Panc1 (cell line): Measurements from ENCODE around the gene AGBL4. TPM values are rescaled to one million over a fixed set of nuclear protein-coding genes. Genes with fewer than 3 reads are reported as not detected.

Experiments used
- ATAC-seq: fragments of 200-7000 bp; cut with Tn5 transposase; 2 replicates; pipeline ENCODE4 v1.9.1; 2020; ENCODE audit warnings: mild to moderate bottlenecking, moderate library complexity
- BruUV-seq: library from RNA; stranded (reverse); fragments of 400-500 nt; replicated peaks from 2 replicates; lab custom pipeline; 2021; lab: Mats Ljungman, UMichigan
- CTCF ChIA-PET: fragments of 300-600 bp; sonication (Branson Sonifier 250); formaldehyde crosslinking; loops from one replicate; lab custom pipeline; 2022; ENCODE audit warnings: antibody characterized with exemption; lab: Charles Lee
- POLR2A ChIA-PET: fragments of 300-600 bp; sonication (Branson Sonifier 250); formaldehyde crosslinking; loops from one replicate; lab custom pipeline; 2022; ENCODE audit warnings: antibody characterized with exemption; lab: Charles Lee
- DNase-seq: peaks from one replicate; pipeline ENCODE4 v3.0.0-alpha.2; 2010; ENCODE audit warnings: low read depth, low spot score
- H3K27ac ChIP-seq: 2 replicates; pipeline ENCODE4 v1.5.1; 2011; ENCODE audit warnings: mild to moderate bottlenecking, low read length, inconsistent platforms
- H3K27me3 ChIP-seq: fragments of 200-500 bp; sonication (Bioruptor generic); 2 replicates; pipeline ENCODE4 v1.6.0; 2014; ENCODE audit warnings: low read length, inconsistent platforms; ENCODE audit not compliant: control insufficient read depth, insufficient read depth
- H3K36me3 ChIP-seq: fragments of 200-500 bp; sonication (Bioruptor generic); 2 replicates; pipeline ENCODE4 v1.5.1; 2014; ENCODE audit warnings: inconsistent platforms, mild to moderate bottlenecking, low read length, moderate library complexity; ENCODE audit not compliant: control insufficient read depth, insufficient read depth
- H3K4me1 ChIP-seq: 2 replicates; pipeline ENCODE4 v1.5.1; 2011; ENCODE audit warnings: inconsistent platforms, mild to moderate bottlenecking, low read length, moderate library complexity; ENCODE audit not compliant: control insufficient read depth, insufficient read depth
- H3K4me3 ChIP-seq, 2 experiments: 2 replicates each; pipeline ENCODE4 v1.5.1; 2011 to 2012; ENCODE audit warnings: low read depth in 2 of 2, low read length in 2 of 2, mild to moderate bottlenecking in 2 of 2, inconsistent platforms in 1 of 2, moderate library complexity in 1 of 2
- H3K9me3 ChIP-seq: fragments of 200-500 bp; sonication (Bioruptor generic); 2 replicates; pipeline ENCODE4 v1.5.1; 2014; ENCODE audit warnings: low read depth, mild to moderate bottlenecking, inconsistent platforms, low read length, moderate library complexity; ENCODE audit not compliant: control insufficient read depth, insufficient read depth
- CTCF ChIP-seq: fragments of 450-650 bp; IDR thresholded peaks from 2 replicates; pipeline ENCODE4 v1.5.1; 2017; ENCODE audit warnings: mild to moderate bottlenecking
- POLR2AphosphoS5 ChIP-seq: IDR thresholded peaks from 2 replicates; pipeline ENCODE4 v1.6.1; 2012; ENCODE audit warnings: mild to moderate bottlenecking, low read depth, low read length, moderate library complexity
- REST ChIP-seq, 2 experiments: IDR thresholded peaks; 2 replicates each; pipeline ENCODE4 v1.6.1; 2011 to 2012; ENCODE audit warnings: low read depth in 2 of 2, control low read depth in 1 of 2, low read length in 1 of 2, mild to moderate bottlenecking in 1 of 2, moderate library complexity in 1 of 2; ENCODE audit not compliant: insufficient read depth in 1 of 2
- SIN3A ChIP-seq: IDR thresholded peaks from 2 replicates; pipeline ENCODE4 v1.6.1; 2012; ENCODE audit warnings: low read depth, mild to moderate bottlenecking, low read length, moderate library complexity, borderline replicate concordance; ENCODE audit not compliant: insufficient read depth
- TCF7L2 ChIP-seq: IDR thresholded peaks from 2 replicates; pipeline ENCODE4 v1.6.1; 2011; ENCODE audit warnings: mild to moderate bottlenecking, low read depth, low read length, inconsistent platforms
- in situ Hi-C: cut with HindIII; loops from 2 replicates; pipeline ENCODE4 v1.10.0; 2016; ENCODE audit warnings: low sequenced_read_pairs, low pct_unique_long_range_greater_than_20kb
- intact Hi-C: fragments of 100-400 bp; cut with micrococcal nuclease; formaldehyde crosslinking; loops from one replicate; pipeline ENCODE4 v1.10.0; 2022; ENCODE audit not compliant: unreplicated experiment
- total RNA-seq: library from RNA; stranded (reverse); gene quantifications from one replicate; pipeline ENCODE4 v1.2.1, GENCODE V29; 2021; ENCODE audit not compliant: unreplicated experiment

AGBL4 gene
- total RNA-seq, 1 experiment from 2014 or later, result not detected

- in situ Hi-C loops (no loop called here), intact Hi-C loops (no loop called here)
- Histone ChIP-seq H3K4me3 (no peak overlapping the region), H3K27ac (no peak overlapping the region), H3K9me3 (no peaks in the 10 kb centered on the region), H3K4me1 (no peaks in the 10 kb centered on the region), H3K27me3 (no peaks in the 10 kb centered on the region), H3K36me3 (no peaks in the 10 kb centered on the region)
- POLR2A ChIA-PET, result no interaction called here
- BruUV-seq, result no TSS peak
- TF ChIP-seq REST (IDR thresholded peaks at IDR 0.05; ENCODE audit: insufficient read depth in 1 of 2, low read depth in 2 of 2, low read length in 1 of 2), result no peak
- no peak for TF ChIP-seq POLR2AphosphoS5
- no peak for TF ChIP-seq SIN3A
- TF ChIP-seq CTCF, result no peak
- no peak for TF ChIP-seq TCF7L2
- no peak for ATAC-seq
- DNase-seq, result no peak
- CTCF ChIA-PET, result no interaction called here
These were observed 1181.8 kb downstream of the AGBL4 start for GRCh38 chr1:48841966-48842365.

GRCh38 chr1:48841461-48841860, 1182.3 kb downstream of the AGBL4 start:
- no peak for ATAC-seq
- BruUV-seq, result no TSS peak
- no peaks in the 10 kb centered on the region for H3K4me1 ChIP-seq
- H3K9me3 ChIP-seq, result no peaks in the 10 kb centered on the region
- CTCF ChIA-PET, result no interaction called here
- no peaks in the 10 kb centered on the region for H3K36me3 ChIP-seq
- DNase-seq, result no peak
- intact Hi-C loops, result no loop called here
- in situ Hi-C loops, result no loop called here
- POLR2A ChIA-PET, result no interaction called here
- no peaks in the 10 kb centered on the region for H3K27me3 ChIP-seq
- no peak overlapping the region for H3K27ac ChIP-seq
- TF ChIP-seq POLR2AphosphoS5 (no peak), REST (IDR thresholded peaks at IDR 0.05; ENCODE audit: insufficient read depth in 1 of 2, low read depth in 2 of 2, low read length in 1 of 2) (no peak), TCF7L2 (no peak), CTCF (no peak), SIN3A (no peak)
- H3K4me3 ChIP-seq, result no peak overlapping the region
